GM18519 (cell line): ENCODE measurements around the gene SF3B3.

Experiments used
- ATAC-seq: cut with Tn5 transposase; IDR thresholded peaks from one replicate; pipeline ENCODE4 v1.9.1; 2021; ENCODE audit warnings: mild to moderate bottlenecking, moderate library complexity; ENCODE audit not compliant: unreplicated experiment, low FRiP score

The SF3B3 gene

GRCh38 chr16:70523743-70524398, at the start of gene SF3B3:
TSS of gene SF3B3 (plus strand) at chr16:70523816. CDS start at chr16:70526657, 2,841 bp downstream.
- no peak for ATAC-seq

- ATAC-seq, result no peak
These were observed 49.1 kb upstream of the SF3B3 start for GRCh38 chr16:70474320-70475053.

- no peak for ATAC-seq
These were observed 48.4 kb upstream of the SF3B3 start for GRCh38 chr16:70475054-70475871.

GRCh38 chr16:70476272-70477020, 47.2 kb upstream of the SF3B3 start:
- ATAC-seq, result peak; percentile 75

GRCh38 chr16:70478169-70478568, 45.4 kb upstream of the SF3B3 start:
- ATAC-seq, result no peak

- ATAC-seq, result no peak
These were observed 44.7 kb upstream of the SF3B3 start for GRCh38 chr16:70478912-70479341.

GRCh38 chr16:70480127-70481105, 43.2 kb upstream of the SF3B3 start:
- ATAC-seq, result no peak

- no peak for ATAC-seq
These were observed 41.6 kb upstream of the SF3B3 start for GRCh38 chr16:70481929-70482536.

GRCh38 chr16:70482624-70483023, 41.0 kb upstream of the SF3B3 start:
- ATAC-seq, result no peak

- peak; percentile 63 for ATAC-seq
These were observed 40.2 kb upstream of the SF3B3 start for GRCh38 chr16:70483426-70483825.

GRCh38 chr16:70484867-70485266, 38.7 kb upstream of the SF3B3 start:
- ATAC-seq, result no peak

GRCh38 chr16:70490261-70490660, 33.4 kb upstream of the SF3B3 start:
- ATAC-seq, result no peak

- ATAC-seq, result no peak
These were observed 29.8 kb upstream of the SF3B3 start for GRCh38 chr16:70493802-70494201.

GRCh38 chr16:70494202-70494770, 29.3 kb upstream of the SF3B3 start:
- ATAC-seq, result no peak

- ATAC-seq, result no peak
These were observed 28.8 kb upstream of the SF3B3 start for GRCh38 chr16:70494777-70495176.

- no peak for ATAC-seq
These were observed 28.0 kb upstream of the SF3B3 start for GRCh38 chr16:70495425-70496182.

GRCh38 chr16:70496513-70496912, 27.1 kb upstream of the SF3B3 start:
- ATAC-seq, result no peak

- no peak for ATAC-seq
These were observed 14.9 kb upstream of the SF3B3 start for GRCh38 chr16:70508752-70509151.
